HG02885 (cell line): ENCODE results near the gene PLXNB2.

Experiments used
- ATAC-seq: cut with Tn5 transposase; IDR thresholded peaks from one replicate; pipeline ENCODE4 v1.9.1; 2021; ENCODE audit warnings: mild to moderate bottlenecking; ENCODE audit not compliant: unreplicated experiment, poor library complexity

Gene PLXNB2

DNA sequence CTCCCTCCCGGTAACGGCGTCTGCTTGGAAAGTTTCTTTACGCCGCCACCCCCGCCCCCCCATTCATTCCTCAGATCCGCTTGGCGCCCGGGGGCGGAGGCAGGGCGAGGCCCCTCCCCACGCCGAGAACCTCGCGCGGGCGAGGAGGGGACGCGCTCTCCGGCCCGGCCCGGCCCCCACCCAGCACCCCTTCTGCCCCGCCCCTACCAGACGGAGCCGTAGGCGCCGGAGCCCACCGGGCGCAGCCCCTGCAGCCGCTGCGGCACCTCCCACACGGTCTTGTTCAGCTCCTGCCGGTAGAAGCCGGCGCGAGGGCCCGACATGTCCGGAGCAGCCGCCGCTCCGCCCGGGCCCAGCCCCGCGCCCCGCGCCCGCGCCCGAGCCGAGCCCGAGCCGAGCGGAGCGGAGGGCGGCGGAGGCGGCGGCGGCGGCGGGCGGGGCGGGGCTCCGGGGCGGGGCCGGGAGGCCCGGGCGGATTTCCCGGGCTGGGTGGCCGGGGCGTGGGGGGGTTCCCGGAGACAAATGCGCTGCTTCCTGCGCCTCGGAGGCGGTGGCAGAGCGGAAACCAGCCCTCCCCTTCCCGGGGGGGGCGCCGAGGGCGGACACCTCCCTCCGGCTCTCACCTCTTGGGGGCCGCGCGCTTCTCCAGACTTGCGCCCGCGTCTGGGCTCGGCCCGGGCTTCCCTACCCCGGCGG is 37.3 kb downstream of the PLXNB2 start, which contains the start of gene MAPK11:
Gene MAPK11, minus strand, starts transcription at position 411 of the 696 bp plus-strand sequence. Its CDS starts 88 bp downstream, at position 323.
- peak; percentile 45 for ATAC-seq

DNA sequence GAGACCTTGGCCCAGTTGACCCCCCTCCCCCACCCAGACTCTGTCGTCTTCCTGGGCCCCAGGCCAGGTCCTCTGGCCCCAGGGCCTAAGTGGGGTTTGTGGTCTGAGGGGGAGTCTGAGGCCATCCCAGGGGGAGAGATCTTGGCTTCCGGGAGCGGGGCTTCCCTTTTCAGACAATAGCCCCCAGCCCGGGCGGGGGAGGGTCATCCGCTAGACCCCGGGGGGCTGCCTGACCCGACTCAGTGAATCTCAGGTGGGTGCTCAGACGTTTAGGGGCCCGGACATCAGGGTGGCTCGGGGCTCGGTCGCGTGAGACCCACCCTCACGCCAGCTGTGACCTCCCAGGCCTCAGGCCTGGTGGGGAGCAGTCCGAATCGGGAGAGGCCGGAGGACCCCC is 37.9 kb downstream of the PLXNB2 start:
- ATAC-seq: no peak

- no peak for ATAC-seq
Measured at GRCh38 chr22:50268655-50269113, 38.8 kb downstream of the PLXNB2 start.

GRCh38 chr22:50267591-50268390 is 39.7 kb downstream of the PLXNB2 start:
- ATAC-seq: no peak

DNA sequence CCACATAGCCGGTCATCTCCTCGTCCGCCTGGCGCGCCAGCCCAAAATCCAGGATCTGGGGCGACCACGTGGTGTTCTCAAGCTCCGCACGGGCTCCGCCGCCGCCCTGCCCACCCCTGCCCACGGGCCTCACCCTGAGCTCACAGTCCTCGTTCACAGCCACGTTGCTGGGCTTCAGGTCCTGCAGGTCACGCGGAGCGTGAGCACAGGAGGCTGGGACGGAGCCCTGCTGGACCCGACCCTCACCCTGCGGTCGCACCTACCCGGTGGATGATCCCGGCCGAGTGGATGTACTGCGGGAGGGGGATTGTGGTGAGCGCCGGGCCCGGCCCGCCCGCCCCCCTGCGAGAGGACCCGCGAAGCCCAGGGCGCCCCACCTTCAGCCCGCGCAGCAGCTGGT is 40.5 kb downstream of the PLXNB2 start:
- ATAC-seq: no peak

DNA sequence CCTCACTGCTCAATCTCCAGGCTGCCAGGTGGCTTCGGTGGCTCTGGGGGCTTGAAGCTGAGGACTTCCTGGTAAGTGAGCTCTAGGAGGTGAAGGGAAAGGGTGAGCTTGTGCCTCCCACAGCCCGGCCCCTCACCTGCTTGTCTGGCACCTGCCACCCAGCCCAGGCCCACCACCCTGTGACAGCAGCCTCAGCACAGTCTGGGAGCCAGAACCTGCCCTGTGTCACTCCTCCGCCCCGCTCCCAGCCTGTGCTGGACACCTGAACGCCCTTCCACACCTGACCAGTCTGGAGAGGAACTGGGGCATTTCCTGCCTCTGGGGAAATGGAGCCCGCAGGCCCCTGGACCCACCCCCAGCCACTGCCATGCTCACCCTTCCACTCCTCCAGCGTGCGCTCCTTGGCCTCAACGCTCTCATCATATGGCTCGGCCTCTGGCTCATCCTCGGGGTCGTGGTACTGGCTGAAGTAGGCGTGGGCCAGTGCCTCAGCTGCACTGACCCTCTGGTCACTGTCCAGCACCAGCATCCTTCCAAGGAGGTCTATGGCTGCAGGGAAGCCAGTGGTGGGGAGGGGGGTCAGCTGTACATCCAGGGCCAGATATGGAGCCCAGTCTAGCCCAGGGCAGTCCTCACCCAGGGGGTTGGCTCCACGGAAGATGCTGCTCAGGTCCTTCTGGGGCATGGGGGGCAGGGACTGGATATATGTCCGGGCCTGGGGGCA is 42.3 kb downstream of the PLXNB2 start:
- ATAC-seq: no peak

DNA sequence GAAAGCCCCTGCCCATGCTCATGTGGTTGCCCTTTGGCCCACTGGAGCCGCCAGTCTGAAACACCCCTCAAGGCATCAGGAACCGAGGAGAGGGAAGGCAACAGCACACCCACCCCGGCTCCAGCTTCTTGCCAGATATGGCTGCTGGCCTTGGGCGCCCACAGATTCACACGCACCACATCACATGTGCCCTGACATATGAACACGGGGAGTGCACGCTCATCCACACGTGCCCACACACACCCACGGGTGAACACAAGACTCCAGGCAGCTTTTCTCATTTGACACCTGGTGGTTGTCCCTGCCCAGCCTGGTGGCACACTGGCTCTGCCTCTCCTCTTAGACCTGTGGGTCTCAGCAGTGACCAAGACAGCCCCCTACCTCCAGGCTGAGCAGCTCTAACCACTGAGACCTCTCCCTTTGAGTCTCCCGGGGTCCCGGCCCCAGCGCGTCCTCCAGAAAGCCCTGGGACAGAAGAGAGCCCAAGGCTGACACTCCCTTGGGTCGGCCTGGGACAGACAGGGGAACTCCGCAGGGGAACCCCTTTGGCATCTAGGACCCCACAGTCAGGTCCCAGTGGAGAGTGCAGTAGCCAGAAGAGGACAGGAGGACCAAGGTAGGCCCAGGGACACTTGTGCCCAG is 43.2 kb downstream of the PLXNB2 start:
- no peak for ATAC-seq

DNA sequence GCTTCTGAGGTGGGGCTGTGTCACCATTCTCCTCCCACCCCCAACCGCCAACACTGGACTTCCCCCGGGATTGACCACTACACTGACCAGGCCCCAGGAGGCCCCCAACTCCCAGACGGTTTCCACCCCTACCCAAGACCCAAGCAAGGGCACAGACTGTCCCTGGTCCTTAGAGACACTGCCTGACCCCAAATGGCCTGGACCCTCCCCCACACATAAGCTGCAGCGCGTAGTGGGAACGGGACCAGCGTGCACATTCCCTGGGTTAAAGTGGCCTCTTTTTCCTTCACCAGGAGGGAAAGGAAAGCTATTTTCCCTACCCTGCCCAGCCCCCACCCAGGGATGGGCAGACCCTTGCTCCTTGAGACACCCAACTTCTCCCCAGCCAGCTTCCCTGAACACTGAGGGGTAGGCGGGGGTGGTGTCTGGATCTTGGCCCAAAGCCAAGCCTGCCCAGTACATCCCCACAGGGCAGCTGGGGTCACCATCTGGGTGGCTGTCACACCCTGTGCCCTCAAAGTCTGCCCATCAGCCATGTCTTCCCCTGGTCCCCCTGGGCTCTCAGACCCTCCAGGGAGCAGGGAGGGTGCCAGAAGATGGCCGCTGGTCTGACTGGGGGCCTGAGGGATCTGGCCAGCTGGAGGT is 44.4 kb downstream of the PLXNB2 start:
- no peak for ATAC-seq

DNA sequence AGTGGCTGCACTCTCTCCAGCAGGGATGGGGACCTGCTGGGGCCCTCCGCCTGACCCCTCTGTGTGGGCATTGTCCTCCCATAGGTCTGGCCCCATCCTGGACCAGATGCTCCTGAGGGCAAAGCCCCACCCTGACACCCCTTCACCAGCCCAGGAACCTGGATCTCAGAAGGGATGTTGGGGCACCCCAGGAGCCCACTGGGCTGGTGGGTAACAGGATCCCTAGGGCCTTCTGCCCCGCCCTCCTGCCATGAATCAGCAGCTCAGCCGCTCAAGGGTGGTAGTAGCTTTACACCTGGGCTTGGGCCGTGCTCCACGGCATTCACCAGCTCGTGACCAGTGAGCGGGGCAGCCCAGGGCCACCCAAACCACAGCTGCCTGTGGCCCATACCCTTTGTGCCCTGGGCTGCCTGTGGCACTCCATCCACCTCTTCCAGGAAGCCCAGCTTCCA is 45.0 kb downstream of the PLXNB2 start:
- ATAC-seq: no peak

DNA sequence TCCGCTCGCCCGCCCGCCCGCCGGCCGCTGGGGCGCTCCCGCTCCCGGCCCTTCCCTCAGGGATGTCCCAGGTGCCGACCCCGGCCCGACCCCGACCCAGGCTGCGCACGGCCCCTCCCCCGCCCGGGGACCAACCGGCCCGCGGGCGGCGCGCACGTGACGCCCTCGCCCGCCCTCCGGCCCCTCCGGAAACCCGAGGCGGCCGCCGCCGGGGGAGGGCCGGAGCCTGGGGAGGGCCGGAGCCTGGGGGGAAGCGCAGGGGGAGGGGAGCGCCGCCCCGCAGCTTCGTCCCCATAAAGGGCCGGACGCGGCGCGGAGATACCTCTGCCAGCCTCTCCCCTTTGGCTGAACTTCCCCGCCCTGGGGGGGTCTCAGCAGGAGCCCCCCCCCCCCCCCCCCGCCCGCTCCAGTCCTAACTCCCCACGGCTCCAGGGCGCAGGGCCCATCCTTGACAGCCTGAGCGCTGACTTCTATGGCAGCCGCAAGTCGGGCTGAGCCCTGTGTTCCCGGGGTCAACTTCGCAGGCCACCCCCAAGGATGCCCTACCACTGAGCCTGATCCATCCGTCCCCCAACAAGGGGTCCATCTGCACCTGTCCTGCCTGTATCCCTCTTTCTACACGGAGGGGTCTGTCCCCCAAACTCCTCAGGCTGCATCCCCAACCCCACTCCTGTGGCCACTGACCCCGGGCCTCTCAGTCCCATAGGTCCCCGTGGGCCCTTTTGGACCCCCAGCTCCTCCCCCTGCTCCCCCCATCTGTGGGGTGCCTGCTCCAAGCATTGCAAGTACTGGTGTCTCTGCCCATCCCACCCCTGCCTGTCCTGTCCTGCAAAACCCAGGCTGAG is 45.6 kb downstream of the PLXNB2 start, which contains the start of gene MAPK12:
Gene MAPK12, minus strand, starts transcription at position 69 of the 845 bp plus-strand sequence. CDS start 174 bp downstream, outside the sequence.
- peak; percentile 56 for ATAC-seq

- peak; percentile 31 for ATAC-seq
Measured at GRCh38 chr22:50260801-50261614, 46.4 kb downstream of the PLXNB2 start.

GRCh38 chr22:50260434-50260800 is 47.0 kb downstream of the PLXNB2 start:
- ATAC-seq: no peak

GRCh38 chr22:50259302-50259701 is 48.1 kb downstream of the PLXNB2 start:
- no peak for ATAC-seq

GRCh38 chr22:50258361-50259292 is 48.8 kb downstream of the PLXNB2 start:
- no peak for ATAC-seq

GRCh38 chr22:50257451-50258360 is 49.7 kb downstream of the PLXNB2 start:
- no peak for ATAC-seq

DNA sequence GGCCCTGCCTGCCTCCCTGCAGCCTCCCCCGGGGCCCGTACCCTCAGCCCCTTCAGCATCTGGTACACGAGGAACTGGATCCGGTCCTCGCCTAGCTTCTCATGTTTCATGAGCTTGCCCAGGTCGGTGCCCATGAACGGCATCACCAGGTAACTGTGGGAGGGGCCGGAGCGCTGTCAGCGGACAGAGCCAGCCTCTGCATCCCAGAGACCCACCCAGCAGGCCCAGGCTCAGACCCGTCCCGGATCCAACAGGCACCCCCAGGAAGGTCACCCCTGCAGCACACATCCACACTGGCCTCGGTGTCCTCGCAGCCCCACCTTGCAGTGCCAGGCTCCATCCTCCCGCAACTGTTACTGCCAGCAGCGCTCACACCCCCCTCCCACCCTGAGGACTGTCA is 50.4 kb downstream of the PLXNB2 start:
- ATAC-seq: no peak
